GM21515 (cell line): Measurements from ENCODE around the gene CMIP.

Experiments
- ATAC-seq: cut with Tn5 transposase; IDR thresholded peaks from one replicate; pipeline ENCODE4 v1.9.1; 2021; ENCODE audit not compliant: unreplicated experiment

Gene CMIP

GRCh38 chr16:81547194-81547938, 102.8 kb downstream of the CMIP start:
- no peak for ATAC-seq

- ATAC-seq: no peak
These were observed 103.3 kb downstream of the CMIP start for GRCh38 chr16:81547939-81548216.

- ATAC-seq: no peak
These were observed 103.9 kb downstream of the CMIP start for GRCh38 chr16:81548551-81548875.

- ATAC-seq: no peak
These were observed 104.4 kb downstream of the CMIP start for GRCh38 chr16:81548876-81549546.

GRCh38 chr16:81549547-81550431, 105.2 kb downstream of the CMIP start:
- ATAC-seq: no peak

- no peak for ATAC-seq
These were observed 105.8 kb downstream of the CMIP start for GRCh38 chr16:81550432-81550808.

GRCh38 chr16:81551151-81551808, 106.7 kb downstream of the CMIP start:
- no peak for ATAC-seq

- no peak for ATAC-seq
These were observed 107.3 kb downstream of the CMIP start for GRCh38 chr16:81551821-81552304.

GRCh38 chr16:81552743-81553079, 108.1 kb downstream of the CMIP start:
- ATAC-seq: no peak

GRCh38 chr16:81553080-81553813, 108.6 kb downstream of the CMIP start:
- no peak for ATAC-seq

GRCh38 chr16:81553814-81554675, 109.4 kb downstream of the CMIP start:
- no peak for ATAC-seq

GRCh38 chr16:81554979-81555378, 110.4 kb downstream of the CMIP start:
- ATAC-seq: no peak

- no peak for ATAC-seq
These were observed 111.1 kb downstream of the CMIP start for GRCh38 chr16:81555660-81556059.

- ATAC-seq: no peak
These were observed 112.2 kb downstream of the CMIP start for GRCh38 chr16:81556715-81557284.

GRCh38 chr16:81558077-81558443, 113.5 kb downstream of the CMIP start:
- ATAC-seq: no peak

- ATAC-seq: no peak
These were observed 114.0 kb downstream of the CMIP start for GRCh38 chr16:81558444-81559175.

- ATAC-seq: no peak
These were observed 116.5 kb downstream of the CMIP start for GRCh38 chr16:81560979-81561657.

- no peak for ATAC-seq
These were observed 117.7 kb downstream of the CMIP start for GRCh38 chr16:81562174-81562849.
